Choroid plexus epithelial cell (primary cell): ENCODE data around the gene GIMAP8.
"Not testable (repeated sequence)": the region's sequence is repeated elsewhere in the genome, so short reads cannot be mapped to it uniquely, and the experiment has no call there.

Experiments used
- DNase-seq: peaks from one replicate; pipeline ENCODE4 v3.0.0-alpha.2; 2010; ENCODE audit warnings: low read depth
- H3K4me3 ChIP-seq: 2 replicates; pipeline ENCODE4 v1.5.1; 2011; ENCODE audit warnings: low read depth, mild to moderate bottlenecking, control low read depth, low read length, moderate library complexity
- CTCF ChIP-seq: conservative IDR thresholded peaks from 2 replicates; pipeline ENCODE4 v1.5.1; 2011; ENCODE audit warnings: low read depth, mild to moderate bottlenecking, control low read depth, inconsistent platforms, low read length, moderate library complexity

GIMAP8 gene

DNA sequence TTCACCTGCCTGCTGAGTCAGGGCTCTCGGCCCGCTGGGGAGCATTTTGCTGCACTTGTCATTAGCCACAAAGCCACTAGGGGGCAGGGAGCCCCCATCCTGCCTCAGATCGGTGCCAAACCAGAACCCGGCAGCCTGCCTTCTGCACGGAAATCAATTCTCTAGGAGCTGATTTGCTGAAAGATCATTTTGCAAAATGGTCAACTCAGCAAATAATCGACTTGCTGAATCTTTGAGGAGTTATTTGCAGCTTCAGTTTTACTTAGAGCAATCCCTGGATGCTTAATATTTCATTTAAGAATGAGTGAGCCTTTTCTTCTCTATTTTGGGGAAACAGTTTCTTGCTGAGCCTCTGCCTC is 1.7 kb upstream of the GIMAP8 start:
- DNase-seq = peak; percentile 74
- H3K4me3 ChIP-seq = no peak overlapping the region
- TF ChIP-seq CTCF = peak; percentile 90

DNA sequence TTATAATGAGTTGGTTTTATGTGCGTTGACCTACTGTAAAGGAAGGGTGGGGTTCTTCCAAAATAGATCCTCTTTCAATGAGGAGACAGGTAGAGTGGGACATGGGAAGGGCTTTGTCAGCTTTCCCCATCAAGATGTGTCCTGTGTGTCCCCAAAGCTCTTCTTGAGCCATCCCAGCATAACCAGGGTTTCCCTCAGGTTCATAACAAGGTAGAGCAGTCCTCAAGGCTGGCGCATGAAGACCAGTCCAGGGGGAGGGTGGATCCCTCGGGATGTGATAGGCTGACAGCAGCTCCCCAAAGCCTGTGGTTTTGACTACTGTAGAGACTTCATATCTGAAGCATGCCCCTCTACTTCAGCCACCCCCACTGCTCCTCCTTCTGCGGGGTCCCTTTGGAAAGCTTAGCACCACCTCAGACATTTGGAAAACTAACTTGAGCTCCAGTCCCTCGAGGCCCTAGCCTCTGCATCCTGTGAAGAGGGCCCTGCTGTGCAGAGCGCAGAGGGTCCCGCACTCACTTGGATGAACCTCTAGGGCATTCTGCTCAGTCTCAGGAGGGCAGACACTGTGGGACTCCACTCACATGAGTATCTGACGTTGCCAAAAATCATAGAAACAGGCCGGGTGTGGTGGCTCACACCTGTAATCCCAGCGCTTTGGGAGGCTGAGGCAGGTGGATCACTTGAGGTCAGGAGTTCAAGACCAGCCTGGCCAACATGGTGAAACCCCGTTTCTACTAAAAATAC is 1.1 kb upstream of the GIMAP8 start:
- no peak for DNase-seq
- TF ChIP-seq CTCF = no peak
- no peak overlapping the region for H3K4me3 ChIP-seq

GRCh38 chr7:150451097-150451793 is 815 bp downstream of the GIMAP8 start:
- TF ChIP-seq CTCF = no peak
- H3K4me3 ChIP-seq = no peak overlapping the region
- DNase-seq = no peak

DNA sequence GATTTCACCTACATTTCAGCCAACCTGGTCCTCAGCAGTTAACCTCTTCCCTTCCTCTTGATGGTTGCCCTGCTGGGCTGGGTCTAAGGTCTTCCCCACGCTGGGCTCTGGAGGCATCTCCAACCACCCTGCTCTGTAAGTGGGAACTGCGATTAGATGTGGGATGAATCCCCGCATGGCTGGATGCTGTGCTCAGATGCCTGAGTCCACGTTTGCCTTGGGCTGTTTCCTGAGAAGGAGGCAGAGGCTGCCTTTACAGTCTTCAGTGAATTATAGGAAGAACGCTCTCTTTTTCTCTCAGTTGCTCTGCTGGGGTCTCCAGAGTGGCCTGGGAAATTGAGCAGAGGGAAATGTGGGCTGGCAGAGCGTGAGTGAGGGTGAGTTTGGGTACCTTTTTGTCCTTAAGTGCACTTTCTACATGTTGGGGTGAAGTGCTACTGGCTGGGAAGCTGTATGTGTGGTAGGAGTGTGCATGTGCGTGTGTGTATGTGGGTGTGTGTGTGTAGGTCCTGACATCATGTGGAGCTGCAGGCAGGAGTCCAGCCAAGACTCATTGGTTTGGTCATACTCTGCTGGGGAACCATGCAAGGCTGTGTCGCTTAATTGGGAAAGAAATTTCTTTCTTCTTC is 1.5 kb downstream of the GIMAP8 start:
- no peak overlapping the region for H3K4me3 ChIP-seq
- TF ChIP-seq CTCF = no peak
- peak; percentile 4 for DNase-seq

GRCh38 chr7:150453181-150453580 is 2.8 kb downstream of the GIMAP8 start:
- H3K4me3 ChIP-seq = no peak overlapping the region
- TF ChIP-seq CTCF = no peak
- no peak for DNase-seq

- TF ChIP-seq CTCF = no peak
- DNase-seq = no peak
- no peak overlapping the region for H3K4me3 ChIP-seq
Measured at GRCh38 chr7:150453892-150454291, 3.5 kb downstream of the GIMAP8 start.

DNA sequence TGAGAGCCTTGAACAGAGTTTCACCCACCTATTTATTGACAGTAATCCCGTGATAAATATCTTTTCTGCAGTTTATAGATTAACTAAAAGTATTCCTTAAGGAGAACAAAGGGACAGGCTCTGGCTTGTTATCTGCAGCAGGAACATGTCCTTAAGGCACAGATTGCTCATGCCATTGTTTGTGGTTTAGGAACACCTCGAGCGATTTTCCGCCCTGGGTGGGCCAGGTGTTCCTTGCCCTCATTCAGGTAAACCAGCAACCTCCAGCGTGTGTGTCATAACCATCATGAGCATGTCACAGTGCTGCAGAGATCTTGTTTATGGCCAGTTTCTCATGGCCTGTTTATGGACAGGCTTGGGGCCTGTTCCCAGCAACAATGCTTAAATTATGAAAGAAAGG is 6.6 kb downstream of the GIMAP8 start:
- not testable (repeated sequence) for H3K4me3 ChIP-seq, DNase-seq
